H9 (cell line): Measurements from ENCODE around the gene SIK2. TPM values are rescaled to one million over a fixed set of nuclear protein-coding genes. Genes with fewer than 3 reads are reported as not detected.

Experiments
- DNase-seq: peaks from one replicate; pipeline ENCODE4 v3.0.0-alpha.2; 2017
- H2AFZ ChIP-seq: one replicate; pipeline ENCODE4 v1.6.1; 2013; ENCODE audit warnings: mild to moderate bottlenecking, low read length, control low read depth, moderate library complexity
- H2AK5ac ChIP-seq: 2 replicates; pipeline ENCODE4 v1.6.1; 2013; ENCODE audit warnings: low read length, control low read depth, mixed read lengths; ENCODE audit not compliant: insufficient read length
- H2BK120ac ChIP-seq: one replicate; pipeline ENCODE4 v1.6.1; 2013; ENCODE audit warnings: low read depth, mild to moderate bottlenecking, low read length, control low read depth, inconsistent platforms; ENCODE audit not compliant: poor library complexity, severe bottlenecking
- H2BK12ac ChIP-seq: 2 replicates; pipeline ENCODE4 v1.6.1; 2013; ENCODE audit warnings: low read length, control low read depth, mixed read lengths, low read depth; ENCODE audit not compliant: insufficient read length
- H2BK15ac ChIP-seq: 2 replicates; pipeline ENCODE4 v1.6.1; 2013; ENCODE audit warnings: low read depth, low read length, control low read depth
- H2BK20ac ChIP-seq: one replicate; pipeline ENCODE4 v1.6.1; 2013; ENCODE audit warnings: low read depth, mild to moderate bottlenecking, low read length, control low read depth, inconsistent platforms; ENCODE audit not compliant: poor library complexity, severe bottlenecking
- H2BK5ac ChIP-seq: 2 replicates; pipeline ENCODE4 v1.6.1; 2013; ENCODE audit warnings: low read length, control low read depth, mixed read lengths; ENCODE audit not compliant: insufficient read length
- H3K14ac ChIP-seq: 2 replicates; pipeline ENCODE4 v1.6.1; 2013; ENCODE audit warnings: low read length, control low read depth; ENCODE audit not compliant: insufficient read depth
- H3K18ac ChIP-seq: 2 replicates; pipeline ENCODE4 v1.6.1; 2013; ENCODE audit warnings: low read depth, mild to moderate bottlenecking, mixed read lengths, low read length, control low read depth; ENCODE audit not compliant: insufficient read length
- H3K23ac ChIP-seq: 2 replicates; pipeline ENCODE4 v1.6.1; 2013; ENCODE audit warnings: low read length, control low read depth, mixed read lengths, low read depth; ENCODE audit not compliant: insufficient read length
- H3K23me2 ChIP-seq: 2 replicates; pipeline ENCODE4 v1.6.1; 2013; ENCODE audit warnings: low read depth, mild to moderate bottlenecking, mixed read lengths, low read length, control low read depth; ENCODE audit not compliant: insufficient read length, poor library complexity, severe bottlenecking
- H3K27ac ChIP-seq: 2 replicates; pipeline ENCODE4 v1.5.1; 2013; ENCODE audit warnings: low read length, control low read depth, mixed read lengths, low read depth; ENCODE audit not compliant: insufficient read length
- H3K27me3 ChIP-seq: 2 replicates; pipeline ENCODE4 v1.6.1; 2013; ENCODE audit warnings: low read length, control low read depth, inconsistent platforms; ENCODE audit not compliant: insufficient read depth
- H3K4ac ChIP-seq: 2 replicates; pipeline ENCODE4 v1.6.1; 2013; ENCODE audit warnings: low read depth, mild to moderate bottlenecking, control low read depth, inconsistent platforms, low read length, moderate library complexity
- H3K4me1 ChIP-seq: 2 replicates; pipeline ENCODE4 v1.6.1; 2013; ENCODE audit warnings: low read length, control low read depth, inconsistent platforms; ENCODE audit not compliant: insufficient read depth
- H3K4me2 ChIP-seq: 2 replicates; pipeline ENCODE4 v1.6.1; 2013; ENCODE audit warnings: low read length, control low read depth, mixed read lengths; ENCODE audit not compliant: insufficient read length, insufficient read depth
- H3K56ac ChIP-seq: 2 replicates; pipeline ENCODE4 v1.6.1; 2013; ENCODE audit warnings: low read depth, mild to moderate bottlenecking, mixed read lengths, low read length, control low read depth; ENCODE audit not compliant: insufficient read length
- H3K79me1 ChIP-seq: 2 replicates; pipeline ENCODE4 v1.6.1; 2013; ENCODE audit warnings: low read depth, mild to moderate bottlenecking, moderate library complexity, low read length, control low read depth, inconsistent platforms; ENCODE audit not compliant: insufficient read depth, poor library complexity, severe bottlenecking
- H3K79me2 ChIP-seq: 2 replicates; pipeline ENCODE4 v1.6.1; 2013; ENCODE audit warnings: low read length, control low read depth, inconsistent platforms; ENCODE audit not compliant: insufficient read depth
- H3K9ac ChIP-seq: 2 replicates; pipeline ENCODE4 v1.6.1; 2013; ENCODE audit warnings: low read length, control low read depth, mixed read lengths; ENCODE audit not compliant: insufficient read length; ENCODE audit errors: extremely low read depth
- H3K9me3 ChIP-seq: one replicate; pipeline ENCODE4 v1.6.1; 2013; ENCODE audit warnings: low read depth, low read length, inconsistent platforms; ENCODE audit not compliant: control insufficient read depth
- H3T11ph ChIP-seq: one replicate; pipeline ENCODE4 v1.6.1; 2013; ENCODE audit warnings: mild to moderate bottlenecking, low read length, control low read depth, inconsistent platforms
- H4K20me1 ChIP-seq: one replicate; pipeline ENCODE4 v1.6.1; 2013; ENCODE audit not compliant: control insufficient read depth, insufficient read length, insufficient read depth
- H4K5ac ChIP-seq: 2 replicates; pipeline ENCODE4 v1.6.1; 2013; ENCODE audit warnings: low read depth, mild to moderate bottlenecking, mixed read lengths, low read length, control low read depth; ENCODE audit not compliant: insufficient read length
- H4K8ac ChIP-seq: replicated peaks from 2 replicates; pipeline ENCODE4 v1.6.1; 2013; ENCODE audit warnings: low read length, control low read depth, mixed read lengths, low read depth; ENCODE audit not compliant: insufficient read length
- H4K91ac ChIP-seq: 2 replicates; pipeline ENCODE4 v1.6.1; 2013; ENCODE audit warnings: low read depth, mild to moderate bottlenecking, moderate library complexity, mixed read lengths, low read length, control low read depth; ENCODE audit not compliant: insufficient read length
- H3K27ac Mint-ChIP-seq, 3 experiments: 2 replicates in 2 of 3; 3 replicates in 1 of 3; pipeline ENCODE4 v1.8.0; 2020 to 2021; ENCODE audit warnings: mixed read lengths in 3 of 3, mild to moderate bottlenecking in 1 of 3, moderate library complexity in 1 of 3
- H3K27me3 Mint-ChIP-seq: 2 replicates; pipeline ENCODE4 v1.8.0; 2021; ENCODE audit warnings: low read depth, mild to moderate bottlenecking, moderate library complexity, mixed read lengths
- H3K36me3 Mint-ChIP-seq, 3 experiments: 2 replicates in 2 of 3; 3 replicates in 1 of 3; pipeline ENCODE4 v1.8.0; 2020 to 2021; ENCODE audit warnings: low read depth in 3 of 3, mixed read lengths in 3 of 3; ENCODE audit not compliant: insufficient read depth in 1 of 3
- H3K4me1 Mint-ChIP-seq, 2 experiments: 2 replicates each; pipeline ENCODE4 v1.8.0; 2020; ENCODE audit warnings: mixed read lengths in 2 of 2
- H3K4me3 Mint-ChIP-seq, 2 experiments: 2 replicates in 1 of 2; 3 replicates in 1 of 2; pipeline ENCODE4 v1.8.0; 2020 to 2021; ENCODE audit warnings: mild to moderate bottlenecking in 2 of 2, mixed read lengths in 2 of 2, moderate library complexity in 1 of 2
- H3K9me3 Mint-ChIP-seq, 2 experiments: 2 replicates in 1 of 2; 3 replicates in 1 of 2; pipeline ENCODE4 v1.8.0; 2020; ENCODE audit warnings: mild to moderate bottlenecking in 2 of 2, mixed read lengths in 2 of 2, moderate library complexity in 1 of 2
- CTCF ChIP-seq: fragments of 200-600 bp; sonication (generic); conservative IDR thresholded peaks from 3 replicates; pipeline ENCODE4 v1.8.0; 2021; ENCODE audit warnings: antibody characterized with exemption, mild to moderate bottlenecking
- WGBS: extraction: QIAGEN DNeasy Blood & Tissue Kit; methylation state at CpG from one replicate; pipeline ENCODE4 v1.1.7; 2013; ENCODE audit warnings: missing lambda C conversion rate, low lambda C conversion rate, mixed read lengths; ENCODE audit not compliant: insufficient read length; ENCODE audit errors: extremely low coverage; 5-methylcytosine and 5-hydroxymethylcytosine counted together
- total RNA-seq: library from RNA; stranded (reverse); gene quantifications from 2 replicates; pipeline ENCODE4 v1.2.1, GENCODE V29; 2021

SIK2 gene
- total RNA-seq, 1 experiment from 2014 or later, result 7.5 TPM

- no peak overlapping the region for H3K4me3 Mint-ChIP-seq
- no peak overlapping the region for H3K27ac ChIP-seq
- no peak overlapping the region for H2BK120ac ChIP-seq
- no peak overlapping the region for H3T11ph ChIP-seq
- H3K4me2 ChIP-seq, result no peak overlapping the region
- no peaks in the 10 kb centered on the region for H3K27me3 Mint-ChIP-seq
- no peak overlapping the region for H3K23ac ChIP-seq
- no peak overlapping the region for H3K9ac ChIP-seq
- no peaks in the 10 kb centered on the region for H3K27me3 ChIP-seq
- H3K14ac ChIP-seq, result no peak overlapping the region
- no peak overlapping the region for H3K4ac ChIP-seq
- H4K5ac ChIP-seq, result no peak overlapping the region
- no peak overlapping the region for H2BK12ac ChIP-seq
- whole genome bisulfite sequencing, result no CpG with 5 or more reads among the region's 1 CpG
- H2BK5ac ChIP-seq, result no peak overlapping the region
- no peaks in the 10 kb centered on the region for H4K20me1 ChIP-seq
- no peak overlapping the region for H2AFZ ChIP-seq
- H3K36me3 Mint-ChIP-seq, result peaks cover 0 to 4% (median 3%) of the 10 kb centered on the region in 3 experiments; a peak in 3 of 7 replicates
- H3K23me2 ChIP-seq, result no peaks in the 10 kb centered on the region
- no peaks in the 10 kb centered on the region; a peak in 1 of 5 replicates for H3K9me3 Mint-ChIP-seq
- peaks cover 23 to 35% of the 10 kb centered on the region in 2 experiments for H3K4me1 Mint-ChIP-seq
- TF ChIP-seq CTCF, result no peak
- no peak overlapping the region for H4K91ac ChIP-seq
- no peak overlapping the region for H3K56ac ChIP-seq
- no peak overlapping the region for H3K18ac ChIP-seq
- H3K4me1 ChIP-seq, result peaks cover 11% of the 10 kb centered on the region
- no peaks in the 10 kb centered on the region for H3K9me3 ChIP-seq
- no peak for DNase-seq
- H3K27ac Mint-ChIP-seq, result peak overlapping the region in 1 of 3 experiments; percentile 64; a peak in 1 of 7 replicates
- no peak overlapping the region for H4K8ac ChIP-seq
- no peak overlapping the region for H2BK20ac ChIP-seq
- H3K79me1 ChIP-seq, result no peaks in the 10 kb centered on the region
- no peaks in the 10 kb centered on the region for H3K79me2 ChIP-seq
- H2AK5ac ChIP-seq, result no peak overlapping the region
- no peak overlapping the region for H2BK15ac ChIP-seq
Measured at GRCh38 chr11:111642542-111642941, 40.3 kb downstream of the SIK2 start.
